ENCODE measurements around the gene IDH3B.

DNA sequence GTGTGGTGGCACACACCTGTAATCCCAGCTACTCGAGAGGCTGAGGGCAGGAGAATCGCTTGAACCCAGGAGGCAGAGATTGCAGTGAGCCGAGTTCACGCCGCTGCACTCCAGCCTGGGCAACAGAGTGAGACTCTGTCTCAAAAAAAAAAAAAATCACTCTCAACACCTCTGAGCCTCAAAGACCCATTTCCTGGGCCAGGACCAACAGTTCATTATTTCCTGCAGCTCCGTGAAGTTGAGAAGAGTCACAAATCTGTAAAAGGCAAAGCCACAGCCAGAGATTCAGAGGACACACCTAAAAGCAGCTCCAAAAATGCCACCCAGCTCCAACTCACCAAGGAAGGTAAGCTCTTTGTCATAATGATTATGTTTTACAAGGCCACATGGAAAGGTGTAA, 26.8 kb downstream of the IDH3B start:
- TF ChIP-seq, protein P1, sequence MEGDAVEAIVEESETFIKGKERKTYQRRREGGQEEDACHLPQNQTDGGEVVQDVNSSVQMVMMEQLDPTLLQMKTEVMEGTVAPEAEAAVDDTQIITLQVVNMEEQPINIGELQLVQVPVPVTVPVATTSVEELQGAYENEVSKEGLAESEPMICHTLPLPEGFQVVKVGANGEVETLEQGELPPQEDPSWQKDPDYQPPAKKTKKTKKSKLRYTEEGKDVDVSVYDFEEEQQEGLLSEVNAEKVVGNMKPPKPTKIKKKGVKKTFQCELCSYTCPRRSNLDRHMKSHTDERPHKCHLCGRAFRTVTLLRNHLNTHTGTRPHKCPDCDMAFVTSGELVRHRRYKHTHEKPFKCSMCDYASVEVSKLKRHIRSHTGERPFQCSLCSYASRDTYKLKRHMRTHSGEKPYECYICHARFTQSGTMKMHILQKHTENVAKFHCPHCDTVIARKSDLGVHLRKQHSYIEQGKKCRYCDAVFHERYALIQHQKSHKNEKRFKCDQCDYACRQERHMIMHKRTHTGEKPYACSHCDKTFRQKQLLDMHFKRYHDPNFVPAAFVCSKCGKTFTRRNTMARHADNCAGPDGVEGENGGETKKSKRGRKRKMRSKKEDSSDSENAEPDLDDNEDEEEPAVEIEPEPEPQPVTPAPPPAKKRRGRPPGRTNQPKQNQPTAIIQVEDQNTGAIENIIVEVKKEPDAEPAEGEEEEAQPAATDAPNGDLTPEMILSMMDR (IDR thresholded peaks at IDR 0.05): no peak
- TF ChIP-seq ZFX (IDR thresholded peaks at IDR 0.05; ENCODE audit: borderline replicate concordance): no peak
